T-cell (primary cell): ENCODE data around the gene OR10H4. TPM values are rescaled to one million over a fixed set of nuclear protein-coding genes. Genes with fewer than 3 reads are reported as not detected.
"Not testable (repeated sequence)": the region's sequence is repeated elsewhere in the genome, so short reads cannot be mapped to it uniquely, and the experiment has no call there.

Experiments used
- ATAC-seq, 4 experiments: fragments of 200-7000 bp in 3 of 4; fragments of 150-1000 bp in 1 of 4; cut with Tn5 transposase; replicated peaks in 1 of 4; 1 replicate in 3 of 4; 2 replicates in 1 of 4; pipeline ENCODE4 v1.10.0; 2021; ENCODE audit warnings: moderate library complexity in 3 of 4, mild to moderate bottlenecking in 2 of 4, moderate number of reproducible peaks in 1 of 4
- CTCF ChIA-PET, 2 donors: fragments of 300-600 bp; sonication (Branson Sonifier 250); formaldehyde crosslinking; loops; one replicate each; lab custom pipeline; 2022; ENCODE audit warnings: antibody characterized with exemption in 2 of 2; lab: Charles Lee
- POLR2A ChIA-PET, 2 donors: fragments of 300-600 bp; sonication (Branson Sonifier 250); formaldehyde crosslinking; loops; one replicate each; lab custom pipeline; 2022; ENCODE audit warnings: antibody characterized with exemption in 2 of 2; lab: Charles Lee
- DNase-seq, 35 experiments: peaks; one replicate each; pipeline versions ENCODE4 v3.0.0 to v3.0.0-alpha.2; 2013 to 2023
- H3K27ac ChIP-seq: one replicate; pipeline ENCODE4 v1.5.1; 2013; ENCODE audit warnings: low read length
- H3K27me3 ChIP-seq, 2 experiments: replicated peaks in 1 of 2; 1 replicate in 1 of 2; 2 replicates in 1 of 2; pipeline versions ENCODE4 v1.6.1 to v1.7.0; 2013; ENCODE audit warnings: low read length in 1 of 2, mixed read lengths in 1 of 2; ENCODE audit not compliant: control insufficient read depth in 2 of 2, insufficient read depth in 2 of 2; ENCODE audit errors: extremely low read depth in 1 of 2
- H3K36me3 ChIP-seq, 2 donors: 1 replicate in 1 of 2; 2 replicates in 1 of 2; pipeline versions ENCODE4 v1.6.1 to v1.7.0; 2013; ENCODE audit warnings: low read length in 1 of 2; ENCODE audit not compliant: control insufficient read depth in 2 of 2, insufficient read depth in 1 of 2; ENCODE audit errors: extremely low read depth in 1 of 2
- H3K4me1 ChIP-seq, 2 experiments: 1 replicate in 1 of 2; 2 replicates in 1 of 2; pipeline versions ENCODE4 v1.6.1 to v1.7.0; 2013; ENCODE audit warnings: low read length in 2 of 2, mixed read lengths in 1 of 2; ENCODE audit not compliant: insufficient read depth in 2 of 2, control insufficient read depth in 1 of 2; ENCODE audit errors: extremely low read depth in 1 of 2
- H3K4me3 ChIP-seq, 2 donors: 1 replicate in 1 of 2; 2 replicates in 1 of 2; pipeline versions ENCODE4 v1.5.1 to v1.7.0; 2013; ENCODE audit warnings: mild to moderate bottlenecking in 2 of 2, low read length in 1 of 2, moderate library complexity in 1 of 2; ENCODE audit not compliant: control insufficient read depth in 1 of 2; ENCODE audit errors: extremely low read depth in 1 of 2
- H3K9me3 ChIP-seq: 2 replicates; pipeline ENCODE4 v1.7.0; 2013
- H3K27ac Mint-ChIP-seq, 2 donors: one replicate each; pipeline ENCODE4 v1.8.0; 2020 to 2021; ENCODE audit warnings: mild to moderate bottlenecking in 2 of 2, mixed read lengths in 2 of 2
- H3K27me3 Mint-ChIP-seq, 2 donors: one replicate each; pipeline ENCODE4 v1.8.0; 2021 to 2022; ENCODE audit warnings: mixed read lengths in 2 of 2
- H3K36me3 Mint-ChIP-seq: one replicate; pipeline ENCODE4 v1.8.0; 2021; ENCODE audit warnings: mixed read lengths
- H3K4me1 Mint-ChIP-seq, 3 donors: one replicate each; pipeline ENCODE4 v1.8.0; 2020 to 2022; ENCODE audit warnings: mixed read lengths in 3 of 3, mild to moderate bottlenecking in 1 of 3
- H3K4me3 Mint-ChIP-seq, 3 donors: one replicate each; pipeline ENCODE4 v1.8.0; 2020 to 2022; ENCODE audit warnings: mild to moderate bottlenecking in 3 of 3, mixed read lengths in 3 of 3, moderate library complexity in 3 of 3
- H3K9me3 Mint-ChIP-seq, 3 donors: one replicate each; pipeline ENCODE4 v1.8.0; 2020 to 2022; ENCODE audit warnings: mixed read lengths in 3 of 3
- WGBS: methylation state at CpG from one replicate; pipeline ENCODE4 v1.1.5; 2013; ENCODE audit warnings: missing lambda C conversion rate; ENCODE audit not compliant: insufficient coverage; 5-methylcytosine and 5-hydroxymethylcytosine counted together
- total RNA-seq, 35 experiments: library from RNA in 6 of 35; stranded (reverse) in 6 of 35; fragments of 120-200 nt in 1 of 35; gene quantifications; one replicate each; pipeline versions ENCODE4 v1.2.1 to v1.2.4 and lab custom pipeline; 2013 to 2026

Gene OR10H4
- total RNA-seq, 5 donors from 2014 or later (not counting 1 experiment from before 2014, with no cell fraction given) = not detected

DNA sequence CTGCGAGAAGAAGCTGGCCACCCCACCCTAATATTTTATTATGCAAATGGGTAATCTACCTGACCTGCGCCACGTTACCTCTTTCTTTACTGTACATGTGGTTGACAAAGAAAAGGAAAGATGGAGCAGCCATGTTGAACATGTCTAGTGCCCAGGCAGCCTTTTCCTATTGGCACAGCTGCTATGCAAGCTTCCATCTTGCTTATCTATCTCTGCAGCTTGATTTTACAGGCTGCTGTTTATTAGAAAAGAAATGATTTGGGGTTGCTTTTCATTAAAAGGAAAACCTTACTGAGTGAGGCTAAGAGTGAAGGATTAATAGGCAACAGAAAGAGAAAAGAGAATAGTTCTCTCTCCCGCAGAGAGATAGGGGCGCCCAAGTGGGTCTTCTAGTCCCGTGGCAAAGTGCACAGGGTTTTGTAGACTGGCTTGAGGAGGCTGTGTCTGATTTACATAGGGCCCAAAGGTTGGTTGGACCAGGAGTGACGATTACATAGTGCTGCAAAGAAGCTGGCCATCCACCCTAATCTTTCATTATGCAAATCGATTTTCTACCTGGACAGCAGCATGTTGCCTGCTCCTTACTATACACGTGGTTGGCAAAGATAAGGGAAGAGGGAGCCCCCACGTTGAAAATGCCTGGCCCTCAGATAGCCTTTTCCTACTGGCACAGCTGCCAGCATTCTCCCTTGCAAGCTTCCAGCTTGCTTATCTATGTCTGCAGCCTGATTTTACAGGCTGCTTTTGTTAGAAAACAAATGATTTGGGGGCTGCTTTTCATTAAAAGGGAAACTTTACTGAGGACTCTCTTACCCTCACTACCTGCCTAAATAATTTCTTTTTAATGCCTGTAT is 28.3 kb downstream of the OR10H4 start:
- Mint-ChIP-seq H3K27me3 (peaks cover 28 to 46% of the 10 kb centered on the region in 2 donors), H3K36me3 (no peaks in the 10 kb centered on the region), H3K4me3 (no peak overlapping the region), H3K9me3 (peaks cover 0 to 5% (median 4%) of the 10 kb centered on the region in 3 donors), H3K27ac (no peak overlapping the region), H3K4me1 (no peaks in the 10 kb centered on the region)
- CTCF ChIA-PET = no interaction called here
- 25% methylated on average over 3 of the region's 10 CpGs for WGBS
- Histone ChIP-seq H3K4me3 (no peak overlapping the region), H3K27ac (no peak overlapping the region), H3K9me3 (no peaks in the 10 kb centered on the region), H3K27me3 (peaks cover 0 to 41% of the 10 kb centered on the region in 2 experiments), H3K36me3 (no peaks in the 10 kb centered on the region), H3K4me1 (no peaks in the 10 kb centered on the region)
- POLR2A ChIA-PET = no interaction called here
- DNase-seq = no peak
- ATAC-seq = no peak

- H3K36me3 ChIP-seq = no peaks in the 10 kb centered on the region
- ATAC-seq (no peak), DNase-seq (no peak)
- peaks cover 0 to 44% of the 10 kb centered on the region in 2 experiments for H3K27me3 ChIP-seq
- H3K9me3 ChIP-seq = no peaks in the 10 kb centered on the region
- Mint-ChIP-seq H3K27ac (no peak overlapping the region), H3K27me3 (peaks cover 24 to 43% of the 10 kb centered on the region in 2 donors), H3K36me3 (no peaks in the 10 kb centered on the region), H3K4me1 (no peaks in the 10 kb centered on the region), H3K9me3 (peaks cover 0 to 7% (median 5%) of the 10 kb centered on the region in 3 donors), H3K4me3 (no peak overlapping the region)
- no peaks in the 10 kb centered on the region for H3K4me1 ChIP-seq
- no peak overlapping the region for H3K27ac ChIP-seq
- no peak overlapping the region for H3K4me3 ChIP-seq
- WGBS = 63% methylated on average over 5 of the region's 7 CpGs
- CTCF ChIA-PET = no interaction called here
- POLR2A ChIA-PET = no interaction called here
These were observed 28.9 kb downstream of the OR10H4 start for GRCh38 chr19:15977690-15978089.

- H3K4me3 ChIP-seq = no peak overlapping the region
- Mint-ChIP-seq H3K36me3 (peaks cover 4% of the 10 kb centered on the region), H3K27ac (no peak overlapping the region), H3K4me3 (no peak overlapping the region), H3K27me3 (peaks cover 30 to 46% of the 10 kb centered on the region in 2 donors), H3K9me3 (peaks cover 0 to 13% (median 11%) of the 10 kb centered on the region in 3 donors), H3K4me1 (no peaks in the 10 kb centered on the region)
- H3K27ac ChIP-seq = no peak overlapping the region
- H3K36me3 ChIP-seq = no peaks in the 10 kb centered on the region
- DNase-seq (no peak), ATAC-seq (no peak)
- H3K27me3 ChIP-seq = peaks cover 0 to 44% of the 10 kb centered on the region in 2 experiments
- H3K9me3 ChIP-seq = no peaks in the 10 kb centered on the region
- ChIA-PET CTCF (no interaction called here), POLR2A (no interaction called here)
- WGBS = 83% methylated on average over 3 of the region's 4 CpGs
- no peaks in the 10 kb centered on the region for H3K4me1 ChIP-seq
These were observed 30.5 kb downstream of the OR10H4 start for GRCh38 chr19:15979293-15979692.

DNA sequence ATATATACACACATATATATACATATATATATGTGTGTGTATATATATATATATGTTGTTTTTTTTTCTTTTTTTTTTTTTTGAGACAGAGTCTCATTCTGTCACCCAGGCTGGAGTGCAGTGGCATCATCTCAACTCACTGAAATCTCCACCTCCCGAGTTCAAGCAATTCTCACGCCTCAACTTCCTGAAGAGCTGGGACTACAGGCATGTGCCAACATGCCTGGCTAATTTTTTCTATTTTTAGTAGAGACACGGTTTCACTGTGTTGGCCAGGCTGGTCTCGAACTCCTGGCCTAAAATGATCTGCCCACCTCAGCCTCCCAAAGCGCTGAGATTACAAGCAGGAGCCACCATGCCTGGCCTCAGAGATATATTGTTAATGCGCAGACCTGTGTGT is 37.0 kb downstream of the OR10H4 start:
- POLR2A ChIA-PET, H3K27ac ChIP-seq, H3K9me3 ChIP-seq, CTCF ChIA-PET, H3K9me3 Mint-ChIP-seq, H3K4me3 ChIP-seq, H3K36me3 ChIP-seq, H3K4me1 ChIP-seq, H3K36me3 Mint-ChIP-seq, DNase-seq, H3K4me3 Mint-ChIP-seq, H3K27ac Mint-ChIP-seq, ATAC-seq: not testable (repeated sequence)
- H3K27me3 ChIP-seq = peaks cover 0 to 28% of the 10 kb centered on the region in 2 experiments
- Mint-ChIP-seq H3K4me1 (peaks cover 0 to 10% (median 0%) of the 10 kb centered on the region in 3 donors), H3K27me3 (peaks cover 20 to 24% of the 10 kb centered on the region in 2 donors)
- 47% methylated on average over 4 of the region's 6 CpGs for WGBS

DNA sequence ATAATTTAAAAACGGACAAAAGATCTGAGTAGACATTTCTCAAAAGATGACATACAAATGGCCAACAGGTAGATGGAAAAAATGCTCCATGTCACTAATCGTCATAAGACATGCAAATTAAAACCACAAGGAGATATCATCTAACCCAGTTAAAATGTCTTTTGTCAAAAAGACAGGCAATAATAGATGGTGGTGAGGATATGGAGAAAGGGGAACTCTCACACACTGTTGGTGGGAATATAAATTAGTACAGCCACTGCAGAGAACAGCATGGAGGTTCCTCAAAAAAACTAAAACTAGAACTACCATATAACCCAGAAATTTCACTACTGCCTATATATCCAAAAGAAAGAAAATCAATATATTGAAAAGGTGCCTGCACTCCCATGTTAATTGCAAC is 37.9 kb downstream of the OR10H4 start:
- peaks cover 0 to 22% of the 10 kb centered on the region in 2 experiments for H3K27me3 ChIP-seq
- H3K4me1 ChIP-seq = no peaks in the 10 kb centered on the region
- Mint-ChIP-seq H3K4me1 (peaks cover 0 to 10% (median 0%) of the 10 kb centered on the region in 3 donors), H3K27me3 (peaks cover 26 to 32% of the 10 kb centered on the region in 2 donors), H3K4me3 (no peak overlapping the region), H3K27ac (no peak overlapping the region), H3K36me3 (peaks cover 4% of the 10 kb centered on the region), H3K9me3 (peaks cover 6 to 17% (median 8%) of the 10 kb centered on the region in 3 donors)
- no peak for DNase-seq
- H3K27ac ChIP-seq = no peak overlapping the region
- H3K9me3 ChIP-seq = peaks cover 2% of the 10 kb centered on the region
- no CpG with 5 or more reads among the region's 2 CpGs for WGBS
- ChIA-PET POLR2A (no interaction called here), CTCF (no interaction called here)
- H3K36me3 ChIP-seq = no peaks in the 10 kb centered on the region
- peak in 1 of 4 experiments; percentile 36 for ATAC-seq
- no peak overlapping the region for H3K4me3 ChIP-seq

DNA sequence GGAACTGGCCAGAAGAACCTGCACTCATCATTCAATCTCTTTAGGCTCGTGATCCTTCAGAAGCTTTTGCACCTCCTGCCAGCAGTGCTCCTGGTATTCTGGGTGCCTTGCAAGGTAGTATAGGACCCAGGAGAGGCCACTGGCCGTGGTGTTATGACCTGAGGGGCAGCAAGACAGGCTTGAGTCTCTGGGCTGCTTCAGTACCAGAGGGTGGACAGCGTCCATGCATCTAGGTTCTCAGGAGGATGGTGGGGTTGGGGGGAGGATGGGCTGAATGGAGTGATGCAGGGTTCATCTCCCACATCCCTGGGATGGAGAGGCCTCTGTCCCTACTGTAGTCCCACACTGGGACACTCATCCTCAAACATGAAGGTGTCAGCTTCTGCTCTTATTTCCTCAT is 41.1 kb downstream of the OR10H4 start:
- H3K4me3 ChIP-seq = no peak overlapping the region
- H3K36me3 ChIP-seq = no peaks in the 10 kb centered on the region
- CTCF ChIA-PET = no interaction called here
- DNase-seq (no peak), ATAC-seq (no peak)
- Mint-ChIP-seq H3K27me3 (peaks cover 27 to 28% of the 10 kb centered on the region in 2 donors), H3K4me1 (peaks cover 0 to 10% (median 0%) of the 10 kb centered on the region in 3 donors), H3K36me3 (no peaks in the 10 kb centered on the region), H3K4me3 (no peak overlapping the region), H3K27ac (no peak overlapping the region), H3K9me3 (peaks cover 0 to 8% (median 8%) of the 10 kb centered on the region in 3 donors)
- WGBS = 29% methylated on average over 2 of the region's 3 CpGs
- POLR2A ChIA-PET = no interaction called here
- no peaks in the 10 kb centered on the region for H3K4me1 ChIP-seq
- peaks cover 0 to 31% of the 10 kb centered on the region in 2 experiments for H3K27me3 ChIP-seq
- no peak overlapping the region for H3K27ac ChIP-seq
- peaks cover 2% of the 10 kb centered on the region for H3K9me3 ChIP-seq
